Astrocyte of the cerebellum (primary cell): ENCODE data around the gene ATL3.

Experiments
- DNase-seq: peaks from one replicate; pipeline ENCODE4 v3.0.0-alpha.2; 2011; ENCODE audit warnings: low read depth
- H3K4me3 ChIP-seq: 2 replicates; pipeline ENCODE4 v1.5.1; 2011; ENCODE audit warnings: mild to moderate bottlenecking, low read depth, low read length, moderate library complexity
- in situ Hi-C: cut with HindIII; loops from 2 replicates; pipeline ENCODE4 v1.10.0; 2017; ENCODE audit warnings: low sequenced_read_pairs
- TF ChIP-seq, protein P1 (sequence below): IDR thresholded peaks from 2 replicates; pipeline ENCODE4 v1.5.1; 2012; ENCODE audit warnings: low read length, low read depth, moderate library complexity, mild to moderate bottlenecking; ENCODE audit errors: missing control alignments

The ATL3 gene

DNA sequence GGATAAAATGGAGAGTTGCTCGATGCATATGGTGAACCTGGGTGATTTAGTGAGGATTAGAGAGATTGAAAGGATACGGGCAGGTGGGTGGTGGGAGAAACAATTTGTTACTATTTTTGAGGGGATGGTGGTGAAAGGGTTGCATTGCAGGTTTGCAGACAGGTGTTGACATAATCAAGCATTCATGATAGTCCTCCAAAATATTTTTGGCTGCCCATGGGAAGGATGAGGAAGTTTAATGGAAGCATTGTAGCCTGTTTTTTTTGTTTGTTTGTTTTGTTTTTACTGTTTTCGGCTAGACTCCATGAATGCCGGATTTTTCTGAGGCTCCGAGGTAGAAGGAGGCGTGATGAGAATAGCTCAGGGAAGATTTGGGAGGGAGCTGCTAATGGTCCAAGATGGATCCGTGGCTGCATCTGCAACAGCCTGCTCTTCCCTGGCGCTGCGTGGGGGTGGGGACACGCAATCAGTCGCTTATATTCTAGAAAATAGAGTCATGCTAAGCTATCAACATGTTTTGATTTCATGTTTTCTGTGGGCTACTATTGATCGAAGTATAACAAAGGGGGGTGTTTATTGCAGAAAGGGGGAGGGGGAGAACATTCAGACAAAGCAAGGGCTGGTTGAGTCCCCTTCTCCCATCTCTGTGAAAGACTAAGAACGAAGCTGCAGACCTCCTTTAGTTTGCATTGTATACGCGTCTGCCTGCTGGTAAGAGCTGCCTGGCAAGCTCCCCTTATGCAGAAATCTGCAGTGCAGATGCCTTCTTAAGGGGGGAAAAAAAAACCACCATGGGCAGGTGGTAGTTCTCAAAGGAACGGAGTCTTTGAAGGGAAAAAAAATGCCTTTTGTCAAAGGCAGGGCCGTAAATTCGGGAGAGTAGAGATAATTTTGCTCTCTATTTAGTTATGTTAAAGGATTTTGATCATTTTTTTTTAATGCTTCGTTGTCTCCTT, 11.2 kb upstream of the ATL3 start:
- H3K4me3 ChIP-seq, result peak overlapping the region; percentile 81
- TF ChIP-seq, protein P1, sequence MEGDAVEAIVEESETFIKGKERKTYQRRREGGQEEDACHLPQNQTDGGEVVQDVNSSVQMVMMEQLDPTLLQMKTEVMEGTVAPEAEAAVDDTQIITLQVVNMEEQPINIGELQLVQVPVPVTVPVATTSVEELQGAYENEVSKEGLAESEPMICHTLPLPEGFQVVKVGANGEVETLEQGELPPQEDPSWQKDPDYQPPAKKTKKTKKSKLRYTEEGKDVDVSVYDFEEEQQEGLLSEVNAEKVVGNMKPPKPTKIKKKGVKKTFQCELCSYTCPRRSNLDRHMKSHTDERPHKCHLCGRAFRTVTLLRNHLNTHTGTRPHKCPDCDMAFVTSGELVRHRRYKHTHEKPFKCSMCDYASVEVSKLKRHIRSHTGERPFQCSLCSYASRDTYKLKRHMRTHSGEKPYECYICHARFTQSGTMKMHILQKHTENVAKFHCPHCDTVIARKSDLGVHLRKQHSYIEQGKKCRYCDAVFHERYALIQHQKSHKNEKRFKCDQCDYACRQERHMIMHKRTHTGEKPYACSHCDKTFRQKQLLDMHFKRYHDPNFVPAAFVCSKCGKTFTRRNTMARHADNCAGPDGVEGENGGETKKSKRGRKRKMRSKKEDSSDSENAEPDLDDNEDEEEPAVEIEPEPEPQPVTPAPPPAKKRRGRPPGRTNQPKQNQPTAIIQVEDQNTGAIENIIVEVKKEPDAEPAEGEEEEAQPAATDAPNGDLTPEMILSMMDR, result no peak
- in situ Hi-C loops, result no loop called here
- no peak for DNase-seq

DNA sequence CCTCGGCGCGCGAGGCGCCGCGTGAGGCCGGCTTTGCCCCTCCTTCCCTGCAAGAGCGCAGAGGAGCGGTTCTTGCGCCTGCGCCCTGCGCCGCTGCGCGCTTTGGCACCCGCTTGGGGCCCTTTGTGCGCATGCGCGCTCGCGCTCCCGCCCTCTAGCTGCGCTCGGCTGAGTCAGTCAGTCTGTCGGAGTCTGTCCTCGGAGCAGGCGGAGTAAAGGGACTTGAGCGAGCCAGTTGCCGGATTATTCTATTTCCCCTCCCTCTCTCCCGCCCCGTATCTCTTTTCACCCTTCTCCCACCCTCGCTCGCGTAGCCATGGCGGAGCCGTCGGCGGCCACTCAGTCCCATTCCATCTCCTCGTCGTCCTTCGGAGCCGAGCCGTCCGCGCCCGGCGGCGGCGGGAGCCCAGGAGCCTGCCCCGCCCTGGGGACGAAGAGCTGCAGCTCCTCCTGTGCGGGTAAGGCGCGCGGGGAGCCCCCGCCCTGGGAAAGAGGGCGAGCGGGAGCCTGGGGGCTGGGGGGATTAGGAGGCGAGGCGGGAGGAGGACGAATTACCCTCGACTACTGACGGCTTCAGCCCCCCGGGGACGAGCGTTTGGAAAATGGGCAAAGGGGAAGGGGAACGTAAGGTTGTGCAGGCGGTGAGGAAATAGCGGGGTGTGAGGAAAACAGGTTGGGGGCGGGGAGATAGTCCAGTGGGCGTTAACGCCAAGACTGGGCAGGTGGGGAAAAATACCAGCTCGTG, 10.3 kb upstream of the ATL3 start, which contains the start of gene RTN3:
TSS of gene RTN3 (plus strand) at position 180 of the 745 bp plus-strand sequence. CDS start at position 317, 137 bp downstream.
- TF ChIP-seq, protein P1, result peak; percentile 3
- peak within 1 kb of the TSS; percentile 81 for H3K4me3 ChIP-seq
- DNase-seq, result peak; percentile 91
- in situ Hi-C loops, result no loop called here

DNA sequence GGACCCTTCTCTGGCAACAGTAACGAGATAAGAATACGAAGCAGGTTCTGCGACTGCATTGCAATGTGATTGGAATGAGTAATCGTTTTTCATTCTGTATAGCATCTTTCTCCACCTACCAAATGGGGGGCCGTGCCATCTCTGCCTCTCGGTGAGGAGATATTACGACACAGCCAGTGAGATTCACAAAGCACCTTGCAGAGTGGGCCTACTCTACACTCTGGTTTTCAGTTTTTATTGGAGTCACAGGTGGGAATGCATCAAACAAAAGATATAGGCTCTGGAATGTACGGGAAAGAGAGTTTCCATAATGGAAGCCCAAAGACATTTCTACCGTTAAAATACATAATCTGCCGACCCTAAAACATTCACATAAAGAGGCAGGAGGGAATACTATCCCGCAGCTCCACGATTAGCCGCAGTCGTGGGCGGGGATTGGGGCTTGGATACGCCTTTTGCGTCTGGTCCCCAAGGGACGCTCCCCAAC, 9.7 kb upstream of the ATL3 start:
- in situ Hi-C loops, result no loop called here
- no peak for DNase-seq
- TF ChIP-seq, protein P1, result no peak
- peak overlapping the region; percentile 81 for H3K4me3 ChIP-seq

DNA sequence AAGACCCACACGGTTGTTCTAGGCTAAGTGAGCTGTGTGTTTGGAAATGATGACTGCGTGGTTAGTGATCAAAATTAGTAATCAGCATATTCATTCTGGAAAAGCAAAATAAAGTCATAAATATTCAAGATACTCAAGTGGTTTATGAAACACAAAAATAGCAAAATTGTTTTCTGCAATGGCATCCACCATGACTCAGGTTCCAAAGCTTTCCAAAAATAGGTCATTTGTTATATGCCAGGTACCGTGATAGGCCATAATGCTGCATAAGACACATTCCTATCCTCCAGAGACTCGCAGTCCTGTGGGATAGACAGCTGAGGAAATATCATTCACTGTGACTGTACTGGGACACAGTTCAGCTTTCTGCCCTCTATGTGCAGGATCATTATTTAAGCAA, 2.4 kb upstream of the ATL3 start:
- TF ChIP-seq, protein P1, result no peak
- no peak overlapping the region for H3K4me3 ChIP-seq
- DNase-seq, result no peak
- in situ Hi-C loops, result no loop called here

DNA sequence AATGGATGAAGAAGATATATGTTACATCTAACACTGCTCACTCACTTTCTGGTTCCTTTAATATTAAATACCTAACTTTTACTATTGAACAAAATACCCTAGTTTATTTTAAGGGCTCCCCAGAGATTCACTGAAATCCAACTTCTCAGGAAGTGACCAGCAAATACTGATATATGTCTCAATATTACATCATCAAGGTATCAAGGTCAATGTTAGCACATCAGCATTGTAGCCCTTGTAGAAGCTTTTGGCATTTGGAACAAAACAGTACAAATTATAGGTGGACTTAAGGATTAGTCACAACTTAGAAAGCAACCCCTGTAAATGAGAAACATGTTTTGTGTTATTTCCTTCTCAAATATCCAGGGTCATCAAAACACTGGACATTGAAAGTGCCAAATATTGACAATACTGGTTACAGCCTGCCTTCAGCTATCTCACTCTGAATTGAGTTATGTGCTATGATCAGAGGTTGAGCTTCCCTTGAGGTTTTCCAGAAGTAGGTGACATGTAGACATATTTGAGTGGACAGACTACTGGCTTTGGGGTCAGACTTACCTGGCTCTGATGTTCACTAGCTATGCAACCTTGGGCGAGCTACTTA, 1.9 kb upstream of the ATL3 start:
- no peak for DNase-seq
- TF ChIP-seq, protein P1, result no peak
- in situ Hi-C loops, result no loop called here

DNA sequence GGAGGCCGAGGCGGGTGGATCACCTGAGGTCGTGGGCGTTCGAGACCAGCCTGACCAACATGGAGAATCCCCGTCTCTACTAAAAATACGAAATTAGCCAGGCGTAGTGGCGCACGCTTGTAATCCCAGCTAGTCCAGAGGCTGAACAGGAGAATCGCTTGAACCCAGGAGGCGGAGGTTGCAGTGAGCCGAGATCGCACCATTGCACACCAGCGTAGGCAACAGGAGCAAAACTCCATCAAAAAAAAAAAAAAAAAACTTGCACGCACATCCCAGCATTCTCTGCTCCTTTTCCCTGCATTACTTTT, 934 bp upstream of the ATL3 start:
- in situ Hi-C loops, result no loop called here
- TF ChIP-seq, protein P1, result no peak
- no peak for DNase-seq
- no peak overlapping the region for H3K4me3 ChIP-seq

More for the DNA sequence above, 1.9 kb upstream of the ATL3 start:
- no peak overlapping the region for H3K4me3 ChIP-seq
